NCI-H2171 treated with DMSO at 0.1 percent for 48 hours (cell line): ENCODE data around the gene NGLY1.

Experiments used
- DNase-seq: peaks from one replicate; lab custom pipeline; 2025; lab: John Stamatoyannopoulos, UW

NGLY1 gene, protein sequence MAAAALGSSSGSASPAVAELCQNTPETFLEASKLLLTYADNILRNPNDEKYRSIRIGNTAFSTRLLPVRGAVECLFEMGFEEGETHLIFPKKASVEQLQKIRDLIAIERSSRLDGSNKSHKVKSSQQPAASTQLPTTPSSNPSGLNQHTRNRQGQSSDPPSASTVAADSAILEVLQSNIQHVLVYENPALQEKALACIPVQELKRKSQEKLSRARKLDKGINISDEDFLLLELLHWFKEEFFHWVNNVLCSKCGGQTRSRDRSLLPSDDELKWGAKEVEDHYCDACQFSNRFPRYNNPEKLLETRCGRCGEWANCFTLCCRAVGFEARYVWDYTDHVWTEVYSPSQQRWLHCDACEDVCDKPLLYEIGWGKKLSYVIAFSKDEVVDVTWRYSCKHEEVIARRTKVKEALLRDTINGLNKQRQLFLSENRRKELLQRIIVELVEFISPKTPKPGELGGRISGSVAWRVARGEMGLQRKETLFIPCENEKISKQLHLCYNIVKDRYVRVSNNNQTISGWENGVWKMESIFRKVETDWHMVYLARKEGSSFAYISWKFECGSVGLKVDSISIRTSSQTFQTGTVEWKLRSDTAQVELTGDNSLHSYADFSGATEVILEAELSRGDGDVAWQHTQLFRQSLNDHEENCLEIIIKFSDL

DNA sequence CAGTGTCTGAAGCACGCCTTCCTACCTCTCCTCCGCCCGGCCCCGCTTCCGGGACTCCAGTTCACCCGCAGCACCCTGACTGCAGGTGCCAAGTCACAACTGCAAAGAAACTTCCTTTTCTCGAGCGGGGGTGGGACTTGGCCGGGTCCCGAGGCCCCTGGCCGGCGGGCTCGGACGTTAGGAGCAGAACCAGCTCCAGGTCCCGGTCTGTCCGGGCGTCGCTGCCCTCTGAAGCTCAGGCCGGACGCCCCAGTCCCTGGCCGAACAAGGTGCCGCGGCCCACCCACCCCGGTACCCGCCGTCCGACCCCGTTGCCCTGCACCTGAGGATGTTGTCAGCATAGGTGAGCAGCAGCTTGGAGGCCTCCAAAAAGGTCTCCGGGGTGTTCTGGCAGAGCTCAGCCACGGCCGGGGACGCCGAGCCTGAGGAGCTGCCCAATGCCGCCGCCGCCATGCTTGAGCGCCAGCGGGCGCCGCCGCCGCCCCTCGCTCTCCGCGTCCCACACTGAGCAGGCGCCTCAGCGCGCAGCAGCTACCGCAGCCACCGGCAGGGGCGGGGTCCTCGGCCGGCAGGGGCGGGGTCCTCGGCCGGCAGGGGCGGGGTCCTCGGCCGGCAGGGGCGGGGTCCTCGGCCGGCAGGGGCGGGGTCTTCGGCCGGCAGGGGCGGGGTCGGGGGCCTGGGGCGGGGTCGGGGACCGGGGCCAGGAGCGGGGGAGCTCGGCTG is at the start of gene NGLY1:
TSS of gene NGLY1 (minus strand) at position 506 of the 723 bp plus-strand sequence. CDS start at position 453, 53 bp downstream.
- DNase-seq: peak; percentile 51

DNA sequence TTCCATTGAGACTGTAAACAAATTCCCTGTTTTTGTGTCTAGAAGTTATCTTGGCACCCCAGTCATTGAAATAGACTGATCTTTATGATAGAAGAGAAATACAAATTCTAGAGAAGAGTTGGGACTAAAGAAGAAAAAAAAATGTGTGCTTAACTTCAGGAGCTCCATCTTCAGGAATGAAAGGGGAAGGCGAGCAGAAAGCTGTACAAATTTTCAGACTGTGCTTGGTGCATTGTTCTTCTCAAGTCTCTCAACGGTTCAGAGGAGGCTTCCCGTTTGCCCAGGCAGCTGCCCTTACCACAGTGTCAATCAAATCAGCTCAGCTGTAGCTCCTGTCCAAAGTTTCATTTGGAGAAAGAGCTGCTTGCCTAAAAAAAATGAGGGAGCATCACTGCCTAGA is 48.3 kb upstream of the NGLY1 start:
- DNase-seq: peak; percentile 24

DNA sequence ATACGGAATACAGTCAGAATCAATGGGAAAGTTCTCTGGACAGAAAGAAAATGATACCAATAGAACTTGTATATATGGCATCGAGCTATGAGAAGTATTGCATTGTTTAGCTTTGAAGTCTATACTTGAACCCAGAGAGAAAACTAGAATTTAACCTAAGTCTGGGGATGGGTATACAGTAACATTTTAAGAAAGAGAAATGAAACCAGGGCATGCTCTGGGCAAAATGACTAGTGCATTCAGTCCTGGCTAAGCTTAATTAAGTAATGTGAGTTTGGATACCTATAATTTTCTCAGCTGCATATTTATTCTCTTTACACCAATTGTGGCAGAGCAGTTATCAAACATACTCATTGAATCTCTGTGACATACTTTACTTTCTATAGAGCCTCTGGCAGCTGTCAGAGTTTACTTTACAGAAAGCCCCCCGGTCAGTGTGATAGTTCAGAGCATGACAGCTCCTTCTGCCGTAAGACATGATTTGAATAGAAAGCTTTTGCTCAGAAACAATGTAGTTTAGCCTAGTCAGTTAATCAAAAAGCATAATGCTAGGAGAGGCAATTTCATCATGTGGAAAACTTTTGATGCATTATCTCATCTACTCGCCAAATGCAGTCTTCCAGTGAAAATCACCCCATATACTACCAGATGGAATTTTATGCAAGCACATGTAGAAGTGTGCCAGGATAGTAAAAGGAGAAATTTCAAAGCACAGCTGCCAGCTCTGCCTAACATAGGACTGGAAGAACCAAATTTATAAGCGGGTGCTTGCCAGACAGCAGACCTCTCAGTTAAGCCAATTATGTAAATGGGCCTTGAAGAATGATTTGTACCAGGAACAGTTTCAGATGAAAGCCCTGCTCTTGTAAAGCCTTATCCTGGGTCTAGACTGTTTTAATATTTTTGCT is 47.4 kb upstream of the NGLY1 start:
- DNase-seq: no peak

DNA sequence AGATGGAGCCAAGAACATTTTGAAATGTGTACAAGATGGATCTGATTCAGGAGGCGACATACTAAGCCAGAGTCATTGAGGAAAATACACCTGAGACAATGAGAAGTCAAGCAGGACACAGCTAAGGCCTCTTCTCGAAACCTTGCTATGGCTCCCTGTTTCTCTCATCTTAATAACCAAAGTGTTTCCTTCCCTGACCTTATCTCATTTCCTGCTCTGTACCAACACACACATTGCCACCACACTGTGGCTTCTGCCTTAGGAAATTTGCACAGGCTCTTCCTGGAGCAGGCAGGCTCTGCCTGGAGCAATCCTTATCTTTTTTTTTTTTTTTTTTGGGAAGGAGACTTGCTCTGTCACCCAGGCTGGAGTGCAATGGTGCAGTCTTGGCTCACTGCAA is 43.3 kb upstream of the NGLY1 start:
- DNase-seq: no peak

DNA sequence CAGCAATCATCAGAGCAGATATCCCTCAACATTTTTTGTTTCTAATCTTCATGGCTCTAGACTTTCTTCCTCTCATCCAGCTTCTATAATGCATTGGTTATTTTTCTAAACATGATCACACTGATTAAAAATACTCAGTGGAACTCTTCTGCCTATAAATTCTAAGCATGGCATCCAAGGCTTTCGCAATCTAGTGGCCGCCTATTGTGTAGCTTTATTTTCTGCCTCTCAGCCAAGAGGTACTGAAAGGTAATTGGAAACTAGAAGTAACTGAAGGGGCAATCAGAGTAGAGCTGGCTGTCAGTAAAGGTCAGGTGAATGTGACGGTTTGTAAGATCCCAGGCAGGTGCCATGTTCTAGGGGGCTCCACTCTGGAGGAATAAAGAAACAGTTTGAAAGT is 40.1 kb upstream of the NGLY1 start:
- DNase-seq: no peak

DNA sequence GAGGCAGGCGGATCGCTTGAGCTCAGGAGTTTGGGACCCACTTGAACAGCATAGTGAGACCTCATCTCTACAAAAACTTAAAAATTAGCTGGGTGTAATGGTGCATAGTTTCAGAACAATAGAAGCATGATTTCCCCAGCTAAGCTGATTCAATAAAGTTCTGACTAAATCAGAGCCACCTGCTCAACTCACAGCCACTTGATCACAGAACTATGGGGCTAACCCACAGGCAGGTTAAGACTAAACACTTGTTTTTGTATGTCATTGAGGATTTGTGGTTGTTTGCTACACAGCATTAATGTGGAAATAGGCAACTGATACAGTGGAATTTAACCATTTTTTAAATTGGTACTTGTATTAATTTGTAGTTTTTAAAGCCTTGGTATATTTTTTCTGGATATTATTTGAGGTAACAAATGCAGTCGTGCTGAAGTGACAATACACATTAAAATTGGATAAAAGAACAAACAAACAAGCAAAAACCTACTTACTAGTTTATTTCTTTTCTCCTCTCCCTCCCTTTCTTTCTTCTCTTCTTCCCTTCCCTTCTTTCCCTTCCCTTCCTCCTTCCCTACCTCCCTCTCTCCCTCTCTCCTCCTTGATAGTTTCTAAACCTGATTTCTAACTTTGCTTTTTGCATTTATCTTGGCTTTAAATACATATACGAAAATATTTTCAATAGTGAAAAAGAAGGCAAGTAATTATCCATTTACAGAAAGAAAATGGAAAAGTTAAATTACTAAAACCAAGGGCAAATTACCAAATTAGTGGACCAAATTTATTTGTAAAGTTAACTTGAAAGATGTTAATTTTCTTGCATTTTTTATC is 38.7 kb upstream of the NGLY1 start:
- no peak for DNase-seq

DNA sequence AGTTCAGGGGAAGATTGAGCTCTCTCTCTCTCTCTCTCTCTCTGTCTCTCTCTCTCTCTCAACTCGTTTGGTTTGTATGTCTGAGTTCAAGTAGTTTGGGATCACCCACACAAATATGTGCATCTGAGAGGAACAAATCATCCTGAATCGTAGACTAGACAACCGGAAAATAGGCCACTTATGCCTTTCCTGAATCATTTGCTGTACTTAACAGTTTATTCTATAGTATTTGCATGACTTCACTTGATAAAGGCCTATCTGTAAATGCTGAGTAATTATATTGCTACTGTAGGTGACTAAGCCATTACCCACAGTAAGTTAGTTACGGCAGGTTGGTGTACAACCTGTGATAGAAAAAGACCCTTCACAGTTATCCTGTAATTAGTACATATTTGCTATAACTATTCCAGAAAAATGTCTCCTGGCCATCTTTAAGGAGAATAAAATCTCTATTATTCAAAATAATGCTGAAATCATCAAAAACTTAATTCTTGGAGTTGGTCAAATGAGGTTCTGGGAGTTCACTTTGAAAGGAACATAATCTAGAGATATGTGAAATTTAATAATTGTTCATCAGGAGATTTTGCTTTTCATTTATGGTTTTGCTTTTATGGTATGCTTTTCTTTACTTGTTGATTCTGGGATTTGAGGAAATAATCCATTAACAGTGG is 37.7 kb upstream of the NGLY1 start:
- no peak for DNase-seq

DNA sequence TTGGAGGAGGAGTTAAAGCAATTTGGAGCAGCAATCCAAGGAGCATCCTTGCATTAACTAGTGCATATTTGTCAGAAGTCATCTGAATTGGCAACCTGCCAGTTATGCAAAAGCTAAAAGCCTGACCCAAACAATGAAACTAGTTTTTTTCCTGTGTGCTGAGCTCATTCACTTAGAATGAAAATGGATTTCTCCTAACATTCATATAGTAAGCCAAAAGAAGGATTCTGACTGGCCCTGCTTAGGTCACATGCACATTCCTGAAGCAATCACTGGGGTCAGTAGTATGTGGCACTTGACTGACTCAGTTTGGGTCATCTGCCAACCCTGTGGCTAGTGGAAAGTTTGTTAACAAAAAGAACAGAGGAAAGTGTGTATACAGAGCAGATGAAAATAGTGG is 37.1 kb upstream of the NGLY1 start:
- DNase-seq: no peak

DNA sequence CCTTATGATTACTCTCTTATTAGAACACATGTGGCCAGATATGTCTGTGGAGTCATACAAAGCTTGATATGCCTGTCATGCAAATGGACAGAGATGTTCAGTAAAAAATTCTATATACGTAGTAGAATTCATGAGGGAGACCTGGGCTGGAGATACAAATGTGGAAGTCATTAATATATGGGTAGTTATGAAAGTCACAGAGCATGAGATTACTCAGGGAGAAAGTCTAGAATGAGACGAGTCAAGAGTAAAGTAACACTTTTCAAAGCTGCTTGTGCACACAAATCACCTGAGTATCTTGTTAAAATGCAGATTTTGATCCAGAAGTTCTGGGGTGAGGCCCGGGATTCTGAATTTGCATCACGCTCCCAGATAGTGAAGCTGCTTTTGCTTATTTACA is 35.1 kb upstream of the NGLY1 start:
- DNase-seq: no peak

DNA sequence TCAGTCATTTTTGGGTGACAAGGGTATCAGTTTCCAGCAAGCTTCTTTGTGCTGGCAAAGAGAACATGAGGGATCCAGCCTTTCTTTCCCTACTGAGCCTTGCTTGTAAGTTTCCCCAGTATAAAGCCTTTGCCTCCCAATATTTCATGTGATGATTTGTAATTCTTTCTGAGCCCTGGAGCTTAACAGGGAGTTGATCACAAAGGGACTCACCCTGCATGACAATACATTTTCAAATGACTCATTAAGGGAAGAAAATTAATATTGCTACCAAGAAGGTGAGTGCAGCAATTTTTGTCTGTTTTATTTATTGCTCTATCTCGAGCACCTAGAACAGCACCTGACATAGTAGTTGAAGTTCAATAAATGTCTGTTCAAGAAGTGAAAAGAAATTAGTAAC is 34.4 kb upstream of the NGLY1 start:
- DNase-seq: no peak

DNA sequence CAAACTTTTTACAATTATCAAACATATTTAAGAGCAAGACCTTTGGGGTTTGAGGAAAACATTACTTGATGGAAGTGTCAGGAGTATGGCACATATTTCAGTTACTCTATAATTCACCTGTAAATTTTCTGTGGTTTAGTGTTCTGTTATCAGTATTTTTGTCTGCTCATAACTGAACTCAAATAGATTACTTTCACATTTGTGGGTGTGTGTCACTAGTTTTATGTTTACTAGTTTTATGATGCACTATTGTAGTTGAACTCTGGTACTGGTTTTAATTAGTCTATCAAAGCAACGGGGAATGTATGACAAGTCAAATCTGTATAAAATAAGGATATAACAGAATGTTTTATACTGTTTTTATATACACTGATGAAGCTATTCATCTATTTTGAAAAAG is 33.9 kb upstream of the NGLY1 start:
- DNase-seq: no peak

DNA sequence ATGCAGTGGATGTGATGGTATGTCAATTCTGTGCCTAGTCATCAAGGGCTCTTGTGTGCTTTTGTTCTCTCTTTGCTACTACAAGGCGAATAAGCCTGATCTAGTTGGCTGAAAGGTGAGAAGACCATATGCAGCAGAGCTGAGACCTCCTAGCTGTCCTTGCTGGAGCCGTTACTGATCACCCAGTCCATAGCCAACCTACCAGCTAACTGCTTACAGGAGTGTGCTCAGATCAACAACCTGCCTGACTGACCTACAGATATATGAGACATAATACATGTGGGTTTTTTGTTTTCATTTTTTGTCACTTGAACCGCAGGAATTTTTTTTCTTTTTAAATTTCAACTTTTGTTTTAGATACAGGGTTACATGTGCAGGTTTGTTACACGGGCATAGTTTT is 29.4 kb upstream of the NGLY1 start:
- no peak for DNase-seq

DNA sequence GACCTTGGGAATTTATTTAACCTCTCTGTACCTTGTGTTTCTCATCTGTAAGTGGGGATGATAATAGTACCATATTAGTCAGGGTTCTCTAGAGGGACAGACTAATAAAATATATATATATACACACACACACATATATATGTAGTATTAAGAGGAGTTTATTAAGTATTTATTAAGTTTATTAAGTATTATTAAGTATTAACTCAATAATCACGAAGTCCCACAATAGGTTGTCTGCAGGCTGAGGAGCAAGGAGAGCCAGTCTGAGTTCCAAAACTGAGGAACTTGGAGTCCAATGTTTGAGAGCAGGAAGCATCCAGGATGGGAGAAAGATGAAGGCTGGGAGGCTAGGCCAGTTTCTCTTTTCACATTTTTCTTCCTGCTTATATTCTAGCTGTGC is 21.4 kb upstream of the NGLY1 start:
- no peak for DNase-seq

DNA sequence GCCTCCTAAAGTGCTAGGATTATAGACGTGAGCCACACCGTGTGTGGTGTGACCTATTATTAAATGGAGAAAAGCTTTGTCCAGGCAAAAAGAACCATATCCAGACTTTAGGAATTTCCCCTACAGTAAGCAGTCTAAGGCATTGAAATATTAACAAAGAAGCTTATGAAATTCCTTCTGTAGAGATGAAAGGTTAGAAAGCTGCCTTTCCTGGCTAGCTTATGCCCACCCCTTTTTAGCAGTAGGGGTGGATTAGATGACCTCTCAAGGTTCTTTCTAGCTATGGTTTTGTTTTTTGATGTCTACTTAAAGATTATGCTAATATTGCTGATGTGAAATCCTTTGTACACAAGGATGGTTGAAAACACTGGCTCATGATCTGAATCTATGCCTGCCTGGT is 20.6 kb upstream of the NGLY1 start:
- no peak for DNase-seq

DNA sequence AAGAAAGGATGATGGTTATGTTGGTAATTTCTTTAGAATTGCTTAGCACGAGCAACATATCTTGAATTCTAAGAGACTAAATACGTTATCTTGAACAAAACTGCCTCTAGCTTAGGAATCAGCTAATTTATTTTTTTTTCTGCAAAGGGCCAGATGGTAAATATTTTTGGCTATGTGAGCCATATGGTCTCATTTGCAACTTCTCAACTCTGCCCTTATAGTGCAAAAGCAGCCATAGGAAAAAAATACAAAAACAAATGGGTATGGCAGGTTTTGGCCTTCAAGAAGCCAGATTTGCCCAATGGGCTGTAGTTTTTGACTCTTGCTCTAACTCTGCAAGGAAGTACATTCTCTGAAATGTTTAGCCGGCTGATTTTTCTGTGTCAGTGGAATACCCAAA is 18.5 kb upstream of the NGLY1 start:
- DNase-seq: peak; percentile 61

DNA sequence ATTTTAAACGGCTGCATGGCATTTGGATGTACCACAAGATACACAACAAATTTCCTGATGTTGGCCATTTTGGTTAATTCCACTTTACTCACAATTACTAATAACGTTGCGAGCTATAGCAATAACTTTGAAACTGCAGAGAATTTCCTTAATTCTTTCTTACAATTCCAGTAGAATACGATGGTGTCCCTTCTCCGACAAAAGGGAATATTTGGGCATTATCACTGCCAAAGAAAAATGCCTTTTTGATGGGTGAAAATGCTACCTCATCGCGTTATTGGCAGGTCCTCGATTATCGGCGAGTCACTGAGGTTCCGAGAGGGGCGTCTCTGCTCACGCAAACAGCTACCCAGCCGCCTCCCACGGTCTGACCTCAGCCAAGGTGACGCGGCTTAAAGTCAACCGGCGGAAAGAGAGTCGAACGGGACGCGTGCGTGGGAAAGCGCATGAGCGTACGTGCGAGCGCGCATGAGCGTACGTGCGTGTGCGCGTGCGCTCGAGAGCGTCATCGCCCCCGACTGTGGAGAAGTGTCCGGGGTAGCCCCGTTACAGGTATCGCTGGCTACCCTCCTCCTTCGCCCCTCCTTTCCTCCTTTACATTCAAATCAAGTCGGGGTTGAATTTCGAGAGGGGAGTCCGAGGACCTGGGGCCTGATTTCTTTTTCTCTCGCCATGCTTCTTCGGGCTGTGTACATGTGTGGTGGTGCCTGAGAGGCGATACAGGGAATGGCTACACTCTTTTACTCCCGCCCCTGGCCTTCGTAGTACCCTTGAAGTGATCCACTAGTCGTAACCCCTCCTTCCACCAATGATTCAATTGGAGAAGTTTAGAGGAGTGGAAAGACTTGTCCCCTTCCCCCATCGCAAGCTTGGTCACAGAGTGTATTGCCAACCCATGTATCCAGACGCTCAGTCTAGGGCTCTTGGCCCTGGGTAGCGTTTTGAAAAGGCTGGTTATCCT is 6.6 kb upstream of the NGLY1 start, which contains the start of gene OXSM:
TSS of gene OXSM (plus strand) at position 495 of the 961 bp plus-strand sequence. CDS start 931 bp downstream, outside the sequence.
- DNase-seq: peak; percentile 82

DNA sequence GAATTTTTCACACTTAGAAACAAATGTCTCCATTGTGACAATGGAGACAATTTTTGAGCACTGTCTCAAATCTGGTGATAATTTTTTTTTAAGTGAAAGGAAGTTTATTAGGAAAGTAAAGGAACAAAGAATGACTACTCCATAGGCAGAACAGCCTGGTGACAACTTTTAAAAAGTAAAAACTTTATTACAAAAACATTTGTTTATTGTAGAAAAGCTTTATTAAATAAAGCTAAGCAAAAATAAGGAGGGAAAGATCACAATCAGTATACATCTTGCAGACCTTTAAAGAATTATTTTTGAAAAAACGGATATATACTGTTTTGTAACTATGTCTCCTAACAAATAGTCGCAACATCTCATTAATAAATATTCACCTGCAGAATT is 6.0 kb upstream of the NGLY1 start:
- DNase-seq: no peak

DNA sequence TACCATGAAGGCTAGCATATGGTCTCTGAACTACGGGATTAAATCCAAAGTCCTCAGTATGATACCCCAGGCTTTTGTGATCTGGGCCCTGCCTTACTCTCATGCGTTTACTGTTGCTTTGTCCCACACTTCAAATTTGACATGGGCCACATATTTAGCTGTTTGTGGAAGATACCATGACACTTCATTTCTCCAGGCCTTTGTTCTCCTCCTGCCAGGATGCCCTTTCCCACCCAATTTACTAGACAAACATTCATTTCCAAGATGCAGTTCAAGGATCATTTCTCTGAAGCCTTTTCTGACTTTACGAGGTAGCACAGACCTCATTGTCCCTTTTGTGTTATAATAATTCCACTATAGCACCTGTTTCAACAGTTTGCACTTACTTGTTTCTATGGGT is 4.4 kb upstream of the NGLY1 start:
- DNase-seq: no peak

DNA sequence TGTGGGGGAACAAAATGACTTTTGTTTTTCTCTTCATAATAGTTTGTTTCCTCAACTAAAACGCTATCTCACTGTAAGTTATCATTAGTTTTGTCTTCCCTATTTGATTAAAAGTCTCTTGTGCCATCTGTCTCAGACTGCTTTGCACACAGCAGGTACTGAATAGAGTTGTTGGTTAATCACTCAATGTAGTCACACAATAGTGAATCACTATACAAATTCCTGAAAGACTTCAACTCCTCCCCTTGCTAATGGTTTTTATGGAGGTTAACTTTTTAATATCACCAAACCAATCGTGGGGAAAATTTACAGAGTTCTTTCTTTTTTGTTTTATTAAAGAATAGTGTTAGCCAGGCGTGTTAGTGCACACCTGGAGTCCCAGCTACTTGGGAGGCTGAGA is 2.6 kb upstream of the NGLY1 start:
- no peak for DNase-seq
